Activated B cell treated with CpG ODN at 0.5 μM for 24 hours (primary cell): ENCODE results near the gene ADAMTS17. TPM values are rescaled to one million over a fixed set of nuclear protein-coding genes. Genes with fewer than 3 reads are reported as not detected.

ENCODE experiments used
- ATAC-seq: fragments of 200-7000 bp; cut with Tn5 transposase; one replicate; pipeline ENCODE4 v1.10.0; 2021; ENCODE audit warnings: low read depth, mild to moderate bottlenecking, moderate library complexity
- CTCF ChIA-PET: fragments of 350-600 bp; sonication (Branson Sonifier 250); formaldehyde crosslinking; loops from one replicate; lab custom pipeline; 2021; ENCODE audit warnings: antibody characterized with exemption; lab: Charles Lee
- POLR2A ChIA-PET: fragments of 350-600 bp; sonication (Branson Sonifier 250); formaldehyde crosslinking; loops from one replicate; lab custom pipeline; 2021; ENCODE audit warnings: antibody characterized with exemption; lab: Charles Lee
- DNase-seq: peaks from one replicate; pipeline ENCODE4 v3.0.0; 2022
- H3K27ac Mint-ChIP-seq: one replicate; pipeline ENCODE4 v1.8.0; 2020; ENCODE audit warnings: mixed read lengths
- H3K27me3 Mint-ChIP-seq: one replicate; pipeline ENCODE4 v1.8.0; 2021; ENCODE audit warnings: mixed read lengths
- H3K36me3 Mint-ChIP-seq: one replicate; pipeline ENCODE4 v1.8.0; 2021; ENCODE audit warnings: low read depth, mixed read lengths
- H3K4me1 Mint-ChIP-seq: one replicate; pipeline ENCODE4 v1.8.0; 2021; ENCODE audit warnings: mixed read lengths
- H3K4me3 Mint-ChIP-seq: one replicate; pipeline ENCODE4 v1.8.0; 2020; ENCODE audit warnings: mild to moderate bottlenecking, mixed read lengths
- H3K9me3 Mint-ChIP-seq: one replicate; pipeline ENCODE4 v1.8.0; 2020; ENCODE audit warnings: mixed read lengths
- CTCF ChIP-seq: fragments of 200-600 bp; IDR thresholded peaks from one replicate; pipeline ENCODE4 v1.8.0; 2022; ENCODE audit warnings: antibody characterized with exemption, mild to moderate bottlenecking
- intact Hi-C: fragments of 100-400 bp; cut with micrococcal nuclease; formaldehyde crosslinking; loops from one replicate; pipeline ENCODE4 v1.15.1; 2024
- total RNA-seq: library from RNA; stranded (reverse); gene quantifications from 2 replicates; pipeline ENCODE4 v1.2.3, GENCODE V29; 2022

ADAMTS17 gene
- total RNA-seq, 1 donor from 2014 or later, result 1.6 TPM

GRCh38 chr15:100098705-100099104 lies 243.1 kb downstream of the ADAMTS17 start:
- ChIA-PET POLR2A (no interaction called here), CTCF (no interaction called here)
- H3K27me3 Mint-ChIP-seq, result no peaks in the 10 kb centered on the region
- H3K9me3 Mint-ChIP-seq, result no peaks in the 10 kb centered on the region
- no peaks in the 10 kb centered on the region for H3K4me1 Mint-ChIP-seq
- no peaks in the 10 kb centered on the region for H3K36me3 Mint-ChIP-seq
- intact Hi-C loops, result no loop called here
- TF ChIP-seq CTCF, result no peak
- no peak for DNase-seq
- no peak overlapping the region for H3K27ac Mint-ChIP-seq
- no peak for ATAC-seq
- no peak overlapping the region for H3K4me3 Mint-ChIP-seq

- intact Hi-C loops, result no loop called here
- ATAC-seq (no peak), DNase-seq (no peak)
- CTCF ChIA-PET, result no interaction called here
- no peak overlapping the region for H3K27ac Mint-ChIP-seq
- no peaks in the 10 kb centered on the region for H3K27me3 Mint-ChIP-seq
- H3K36me3 Mint-ChIP-seq, result no peaks in the 10 kb centered on the region
- no peaks in the 10 kb centered on the region for H3K9me3 Mint-ChIP-seq
- no peaks in the 10 kb centered on the region for H3K4me1 Mint-ChIP-seq
- no peak for TF ChIP-seq CTCF
- no peak overlapping the region for H3K4me3 Mint-ChIP-seq
- POLR2A ChIA-PET, result no interaction called here
These were observed 244.2 kb downstream of the ADAMTS17 start for GRCh38 chr15:100097342-100098127.

- intact Hi-C loops, result no loop called here
These were observed 245.1 kb downstream of the ADAMTS17 start for GRCh38 chr15:100096700-100097099.

GRCh38 chr15:100096248-100096600 lies 245.6 kb downstream of the ADAMTS17 start:
- no peak overlapping the region for H3K27ac Mint-ChIP-seq
- CTCF ChIA-PET, result no interaction called here
- TF ChIP-seq CTCF, result no peak
- no peaks in the 10 kb centered on the region for H3K9me3 Mint-ChIP-seq
- H3K27me3 Mint-ChIP-seq, result no peaks in the 10 kb centered on the region
- H3K4me1 Mint-ChIP-seq, result no peaks in the 10 kb centered on the region
- ATAC-seq (no peak), DNase-seq (no peak)
- no peak overlapping the region for H3K4me3 Mint-ChIP-seq
- intact Hi-C loops, result no loop called here
- no peaks in the 10 kb centered on the region for H3K36me3 Mint-ChIP-seq
- POLR2A ChIA-PET, result no interaction called here

More at GRCh38 chr15:100096700-100097099, 245.1 kb downstream of the ADAMTS17 start:
- Mint-ChIP-seq H3K36me3 (no peaks in the 10 kb centered on the region), H3K9me3 (no peaks in the 10 kb centered on the region), H3K4me1 (no peaks in the 10 kb centered on the region), H3K27me3 (no peaks in the 10 kb centered on the region), H3K4me3 (no peak overlapping the region), H3K27ac (no peak overlapping the region)
- no peak for TF ChIP-seq CTCF
- ChIA-PET POLR2A (no interaction called here), CTCF (no interaction called here)
- ATAC-seq (no peak), DNase-seq (no peak)

GRCh38 chr15:100095541-100096247 lies 246.1 kb downstream of the ADAMTS17 start:
- ATAC-seq (no peak), DNase-seq (no peak)
- H3K27me3 Mint-ChIP-seq, result no peaks in the 10 kb centered on the region
- no peak for TF ChIP-seq CTCF
- H3K36me3 Mint-ChIP-seq, result no peaks in the 10 kb centered on the region
- intact Hi-C loops, result no loop called here
- no peaks in the 10 kb centered on the region for H3K9me3 Mint-ChIP-seq
- no peak overlapping the region for H3K4me3 Mint-ChIP-seq
- no peak overlapping the region for H3K27ac Mint-ChIP-seq
- CTCF ChIA-PET, result no interaction called here
- H3K4me1 Mint-ChIP-seq, result no peaks in the 10 kb centered on the region
- POLR2A ChIA-PET, result no interaction called here
